Ecto neural progenitor cell (in vitro differentiated cells): Measurements from ENCODE around the gene FAM107A.

ENCODE experiments used
- DNase-seq: peaks from one replicate; pipeline ENCODE4 v3.0.0-alpha.2; 2018; ENCODE audit warnings: low spot score

The FAM107A gene

GRCh38 chr3:58518291-58518789, 58.9 kb downstream of the FAM107A start:
- no peak for DNase-seq

GRCh38 chr3:58514405-58514804, 62.8 kb downstream of the FAM107A start:
- no peak for DNase-seq
